Activated CD4-positive, CD25-positive, alpha-beta regulatory T cell treated with anti-CD3 and anti-CD28 coated beads, Interleukin-2, amount 50 U/mL, for 72 hours (primary cell): ENCODE measurements around the gene APBA1.

Experiments
- DNase-seq: peaks from one replicate; pipeline ENCODE4 v3.0.0; 2021

APBA1 gene

DNA sequence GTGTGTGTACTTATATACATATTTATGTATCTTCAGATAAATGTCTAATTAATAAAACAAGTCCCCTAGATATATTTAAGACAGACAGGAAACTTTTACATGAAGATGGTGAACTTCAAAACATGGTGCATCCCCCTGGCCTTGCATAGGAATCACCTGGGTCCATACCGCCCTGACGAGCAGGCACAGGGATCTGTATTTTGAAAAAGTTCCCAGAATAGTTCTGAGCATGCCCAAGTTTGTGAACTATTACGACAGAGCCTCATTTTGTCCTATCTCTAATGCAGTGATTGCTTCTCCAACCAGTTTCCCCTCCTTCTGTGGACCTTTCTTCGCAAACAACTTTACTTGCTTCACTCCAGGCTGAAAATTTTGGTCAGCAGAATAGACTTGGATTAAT is 98.1 kb downstream of the APBA1 start:
- no peak for DNase-seq

DNA sequence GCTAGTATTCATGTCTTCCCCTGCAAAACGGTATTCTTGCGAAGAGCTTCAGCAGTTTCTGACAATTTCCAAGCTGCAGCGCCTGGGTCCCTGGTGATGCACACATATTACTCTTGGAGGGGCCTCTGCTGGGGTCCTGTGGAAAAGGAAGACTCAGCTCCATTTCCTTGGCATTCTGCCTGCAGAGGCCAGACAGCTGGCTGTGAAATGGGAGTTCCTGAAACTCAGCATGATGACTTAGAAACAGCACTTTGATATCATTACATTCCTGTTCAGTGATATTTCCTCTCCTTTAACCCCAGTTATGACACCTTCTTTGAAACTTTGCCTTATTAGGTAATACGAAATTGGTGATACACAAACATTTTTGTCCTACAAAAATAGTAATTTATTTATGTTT is 98.5 kb downstream of the APBA1 start:
- no peak for DNase-seq

DNA sequence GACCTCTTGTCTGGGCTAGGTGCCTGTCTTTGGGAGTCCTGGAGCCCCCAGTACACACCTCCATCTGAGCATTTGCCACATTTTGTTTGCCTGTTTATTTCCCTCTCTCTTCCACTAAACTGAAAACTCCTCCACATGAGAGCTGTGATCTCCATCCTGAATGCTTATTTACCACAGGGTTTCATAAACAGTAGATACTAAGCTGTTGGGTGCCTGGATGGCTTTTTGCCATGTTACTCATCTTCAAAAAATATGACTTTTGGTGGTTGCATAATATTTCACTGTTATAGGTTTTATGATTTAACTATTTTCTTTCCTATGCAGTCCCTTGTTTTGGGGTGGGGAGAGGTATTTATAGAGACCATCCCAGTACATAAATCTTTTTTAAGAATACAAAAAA is 99.6 kb downstream of the APBA1 start:
- no peak for DNase-seq

DNA sequence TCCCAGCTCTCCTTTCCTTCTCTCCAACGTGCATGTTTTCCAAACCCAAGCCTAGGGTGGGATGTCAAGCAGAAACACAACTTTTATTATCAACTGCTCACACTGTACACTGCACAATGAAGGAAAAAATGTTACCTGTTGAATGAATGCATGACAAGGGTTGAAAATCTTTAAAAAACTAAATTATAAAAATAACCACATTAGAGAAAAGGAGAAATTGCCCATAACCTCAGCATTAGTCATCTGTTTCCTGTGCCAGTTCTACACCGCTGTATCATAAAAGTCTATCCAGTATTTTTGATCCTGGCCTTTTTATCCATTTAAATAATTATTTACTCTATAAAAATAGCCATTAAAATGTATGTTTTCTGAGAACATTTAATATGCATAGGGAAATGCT is 101.1 kb downstream of the APBA1 start:
- DNase-seq, result no peak

DNA sequence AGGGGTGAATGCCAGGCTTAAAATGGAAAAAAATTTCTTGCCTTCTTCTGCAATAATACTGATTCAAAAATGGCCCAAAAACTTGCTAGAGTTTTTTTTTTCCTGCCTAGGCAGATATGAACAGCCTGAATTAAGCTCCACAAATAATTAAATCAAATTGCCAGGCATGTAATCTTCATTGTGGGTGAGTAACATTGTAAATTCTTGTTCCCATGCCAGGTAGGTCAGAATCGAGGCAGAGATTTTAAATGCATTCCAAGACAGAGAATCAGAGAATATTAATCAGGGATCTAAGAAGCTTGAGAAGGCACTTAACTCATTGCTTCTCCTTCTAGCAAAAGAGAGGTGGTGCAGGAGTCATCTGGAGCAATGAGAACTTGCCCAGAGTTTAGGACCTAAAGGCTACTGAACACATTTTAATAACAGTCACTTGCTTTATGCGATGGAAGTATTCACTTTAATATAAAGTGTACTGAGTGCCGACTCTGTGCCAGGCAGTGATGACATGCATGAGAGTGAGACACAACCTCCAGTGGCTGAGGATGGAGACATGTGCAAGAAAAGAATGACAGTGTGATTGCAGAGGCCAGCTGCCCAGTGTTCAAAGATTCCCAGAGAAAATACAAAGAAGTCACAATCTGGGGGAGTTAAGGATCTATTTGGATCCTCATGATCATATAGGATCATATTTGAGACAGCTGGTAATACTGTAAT is 102.3 kb downstream of the APBA1 start:
- no peak for DNase-seq

DNA sequence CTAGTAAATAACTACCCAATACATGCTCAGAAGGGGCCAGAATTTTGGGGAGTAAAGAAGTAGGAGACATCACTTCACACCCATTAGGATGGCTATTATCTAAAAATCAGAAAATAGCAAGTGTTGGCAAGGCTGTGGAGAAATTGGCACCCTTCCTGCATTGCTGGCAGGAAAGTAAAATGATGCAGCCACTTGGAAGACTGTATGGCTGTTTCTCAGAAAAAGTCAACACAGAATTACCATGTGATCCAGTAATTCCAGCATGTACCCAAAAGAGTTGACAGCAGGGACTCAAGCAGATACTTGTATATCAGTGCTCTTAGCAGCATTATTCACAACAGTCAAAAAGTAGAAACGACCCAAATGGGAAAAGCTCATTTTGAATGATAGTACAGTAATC is 107.6 kb downstream of the APBA1 start:
- DNase-seq, result no peak

DNA sequence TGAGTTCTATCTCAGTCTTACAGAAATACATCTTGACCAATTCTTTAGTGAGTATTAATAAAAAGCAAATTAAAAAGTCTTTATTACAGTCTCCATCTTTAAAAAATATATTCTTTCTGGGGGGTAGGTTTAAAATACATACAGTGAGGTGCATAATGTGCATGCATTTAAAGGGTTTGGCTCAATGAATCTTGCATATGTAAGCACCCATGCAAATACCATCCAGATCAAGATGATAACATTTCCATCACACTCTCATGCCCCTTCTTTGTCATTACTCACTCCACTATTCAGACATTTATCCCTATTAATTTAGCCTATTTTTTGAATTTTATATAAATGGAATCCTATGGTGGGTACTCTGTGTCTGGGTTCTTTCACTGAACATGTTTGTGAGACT is 113.0 kb downstream of the APBA1 start:
- DNase-seq, result no peak

DNA sequence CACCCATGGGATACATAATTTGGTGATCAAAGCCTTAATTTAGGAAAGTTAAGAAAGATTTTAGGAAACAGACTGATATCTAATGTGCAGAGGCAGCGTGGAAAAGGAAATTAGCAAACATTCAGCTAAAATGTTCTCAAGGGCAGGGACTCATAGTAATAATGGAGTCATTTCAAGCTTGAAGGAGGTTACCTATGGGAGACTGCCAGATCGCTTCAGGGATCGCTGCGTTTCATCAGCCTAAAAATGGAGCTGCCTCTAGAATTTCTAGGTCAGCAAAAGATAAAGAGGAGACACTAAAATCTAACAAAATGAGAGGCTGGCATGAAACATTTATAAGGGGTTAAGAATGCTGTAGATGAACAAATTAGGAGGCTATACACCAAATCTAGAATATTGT is 115.5 kb downstream of the APBA1 start:
- no peak for DNase-seq

DNA sequence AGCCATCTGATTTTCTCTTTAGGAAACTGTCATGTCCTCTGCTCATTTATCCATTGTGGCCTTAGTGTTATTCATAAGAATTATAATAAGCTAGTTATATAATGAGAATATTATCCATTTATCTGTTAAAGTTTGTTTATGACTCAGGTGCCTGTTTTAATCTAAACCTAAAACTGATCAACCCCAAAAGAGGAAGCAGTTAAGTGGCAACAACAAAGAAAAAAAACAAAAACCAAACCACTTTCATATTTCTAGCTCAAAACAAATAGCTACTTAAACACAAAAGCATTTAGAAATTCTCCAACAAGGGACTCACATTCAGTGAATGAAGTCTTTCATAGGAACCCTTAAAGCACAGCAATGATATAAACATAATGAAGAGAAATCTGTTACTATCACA is 116.4 kb downstream of the APBA1 start:
- DNase-seq, result no peak

DNA sequence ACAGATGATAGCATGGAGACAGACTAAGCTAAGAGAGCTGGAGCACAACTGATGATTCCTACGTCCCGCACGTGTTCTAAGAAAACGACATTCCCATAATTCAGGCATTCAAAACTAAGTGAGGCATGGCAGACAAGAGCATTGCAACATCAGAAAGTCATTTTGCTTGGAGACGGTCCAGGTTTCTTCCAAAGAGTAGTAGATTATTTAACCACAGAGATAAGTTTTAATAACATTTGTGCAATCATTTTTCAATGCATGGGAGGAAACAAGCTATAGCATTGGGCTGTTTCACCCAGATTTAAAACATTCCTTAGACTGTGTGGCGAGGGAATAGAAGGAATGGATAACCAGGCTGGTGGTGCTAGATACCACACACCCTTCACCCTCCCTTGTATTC is 117.2 kb downstream of the APBA1 start:
- DNase-seq, result no peak

DNA sequence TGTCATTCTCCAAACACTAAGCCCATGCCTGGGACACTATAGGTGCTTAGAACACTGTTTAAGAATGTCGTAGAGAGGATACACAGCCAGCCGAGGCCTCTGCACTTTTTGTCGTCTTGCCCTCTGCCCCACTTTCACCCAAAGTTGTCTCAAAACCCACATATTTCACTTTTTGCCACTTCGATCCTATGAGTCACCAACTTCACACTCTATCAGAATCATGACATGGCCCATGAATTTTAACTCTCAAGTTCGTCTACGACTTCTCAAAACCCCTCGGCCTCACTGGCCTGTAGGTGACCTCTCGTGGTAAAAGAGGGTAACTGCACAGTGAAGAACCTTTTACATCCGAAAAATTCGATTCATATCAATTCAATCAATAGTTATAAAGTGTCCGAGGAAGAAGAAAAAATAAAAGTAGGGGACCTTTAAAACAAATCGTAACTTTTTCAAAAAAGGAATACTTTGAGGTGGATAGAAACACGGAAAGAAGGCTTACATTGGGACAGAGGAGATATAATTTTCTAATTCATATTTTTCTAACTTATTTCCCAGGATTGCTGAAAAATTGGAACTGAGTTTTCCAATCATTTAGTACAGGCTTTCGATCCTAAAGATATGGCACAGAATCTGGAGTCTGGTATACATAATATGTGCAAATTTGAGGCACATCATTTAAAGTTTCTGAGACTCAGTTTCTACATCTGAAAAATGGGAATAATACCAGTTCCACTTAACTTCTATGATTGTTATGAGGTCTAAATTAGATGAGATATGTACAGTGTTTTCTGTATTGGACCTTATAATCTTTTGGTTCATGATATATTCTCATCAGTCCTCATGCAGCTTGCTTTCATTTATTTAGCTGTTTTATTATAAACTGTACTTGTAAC is 122.6 kb downstream of the APBA1 start:
- no peak for DNase-seq

DNA sequence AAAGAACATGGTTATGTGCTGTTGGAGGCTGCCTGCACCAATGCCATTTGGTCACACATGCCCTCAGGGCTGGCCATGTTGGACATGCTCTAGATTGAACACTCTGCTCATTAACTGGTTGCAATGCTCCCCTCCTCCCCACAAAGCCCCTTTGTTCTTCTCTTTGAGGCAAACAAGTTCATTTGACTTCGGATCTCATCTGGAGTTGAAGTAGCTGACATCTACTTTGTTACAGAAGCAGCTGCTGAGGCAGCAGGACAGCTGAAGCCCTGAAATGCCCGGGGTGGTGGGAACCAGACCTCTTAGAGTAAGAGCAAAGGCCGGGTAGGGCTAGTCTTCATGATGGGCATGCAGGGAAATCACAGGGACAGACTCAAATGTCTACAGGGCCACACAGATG is 123.5 kb downstream of the APBA1 start:
- DNase-seq, result no peak

DNA sequence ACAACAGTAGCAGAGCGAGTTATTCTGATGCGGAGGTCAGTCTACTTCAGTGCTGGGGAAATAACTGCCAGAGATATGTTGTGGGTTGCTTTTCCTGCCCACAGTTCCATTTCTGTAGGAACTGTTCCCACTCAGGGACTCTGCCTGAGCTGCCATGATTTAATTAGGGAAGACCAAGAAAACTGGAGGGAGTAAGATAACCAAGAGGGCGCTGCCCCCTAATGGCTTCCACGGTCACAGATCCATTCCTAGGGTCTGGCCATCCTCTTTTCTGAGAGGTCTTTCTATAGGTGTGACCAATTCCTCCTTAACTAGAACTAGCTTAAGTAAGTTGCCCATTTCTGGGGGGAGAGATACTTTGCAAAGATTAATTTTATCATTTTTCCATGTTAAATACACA is 125.9 kb downstream of the APBA1 start:
- DNase-seq, result no peak

DNA sequence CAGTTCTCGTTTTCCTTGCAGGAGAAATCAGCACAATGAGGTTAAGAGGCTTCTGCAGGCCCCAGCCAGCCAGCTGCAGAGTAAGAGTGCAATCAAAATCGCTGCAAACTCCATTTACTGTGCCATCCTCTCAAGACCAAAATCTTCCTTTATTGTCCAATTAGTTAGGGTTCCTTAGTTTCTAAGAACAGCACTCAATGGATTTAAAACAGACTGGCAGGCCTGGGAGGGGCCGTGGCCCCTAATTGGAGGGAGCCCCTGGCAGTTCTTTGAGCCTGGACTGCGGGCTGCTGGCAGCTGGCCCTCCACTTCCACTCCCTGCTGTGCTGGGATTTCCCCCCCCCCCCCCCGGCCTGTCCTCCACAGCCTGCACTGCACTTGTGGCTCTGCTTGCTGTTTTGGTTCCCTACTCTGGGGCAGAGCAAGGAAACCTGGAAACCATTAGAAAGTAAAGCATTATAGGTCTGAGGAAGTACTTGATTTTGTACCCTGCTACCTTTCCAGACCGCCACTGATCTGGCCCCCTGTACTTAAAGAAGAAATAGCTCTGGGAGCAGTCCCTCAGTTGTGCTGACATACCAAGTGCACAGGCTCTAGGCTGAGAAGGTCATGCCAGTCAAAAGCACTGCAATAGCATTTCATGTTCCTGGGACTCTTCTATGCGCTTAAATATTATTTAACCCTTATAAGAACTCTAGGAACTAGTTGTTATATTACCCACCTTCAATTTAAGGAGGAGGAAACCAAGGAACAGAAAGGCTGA is 129.0 kb downstream of the APBA1 start:
- no peak for DNase-seq

DNA sequence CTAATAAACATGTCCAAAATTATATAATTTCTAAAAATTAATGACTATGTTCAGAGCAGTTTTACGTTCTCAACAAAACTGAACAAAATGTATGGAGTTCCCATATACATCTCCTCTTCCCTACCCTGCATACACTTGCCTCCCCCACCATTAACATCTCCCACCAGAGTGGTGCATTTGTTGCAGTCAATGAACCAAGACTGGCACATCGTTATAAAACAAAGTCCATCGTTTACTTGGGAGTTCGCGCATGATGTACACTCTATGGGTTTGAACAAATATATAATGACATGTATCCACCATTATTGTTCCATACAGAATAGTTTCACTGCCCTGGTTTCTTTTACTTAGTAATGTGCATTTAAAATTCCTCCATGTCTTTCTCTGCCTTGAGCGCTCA is 130.1 kb downstream of the APBA1 start:
- no peak for DNase-seq

DNA sequence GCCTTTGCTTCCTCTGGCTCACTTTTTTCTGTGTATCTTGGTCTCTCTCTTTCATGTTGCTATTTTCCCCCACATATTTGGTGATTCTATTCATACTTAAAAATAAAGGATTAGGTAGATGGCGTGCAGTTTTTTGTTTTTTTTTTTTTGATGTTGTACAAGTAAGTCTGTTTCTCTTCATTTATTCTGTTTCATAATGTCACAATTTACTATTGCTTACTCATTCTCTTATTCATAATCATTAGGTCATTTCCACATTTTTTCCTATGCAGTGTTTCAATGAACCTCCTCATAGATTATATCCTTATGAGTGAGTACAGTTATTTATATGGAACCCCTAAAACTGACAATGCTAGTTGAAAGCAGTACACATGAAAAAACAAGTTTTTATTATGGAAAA is 136.3 kb downstream of the APBA1 start:
- no peak for DNase-seq

DNA sequence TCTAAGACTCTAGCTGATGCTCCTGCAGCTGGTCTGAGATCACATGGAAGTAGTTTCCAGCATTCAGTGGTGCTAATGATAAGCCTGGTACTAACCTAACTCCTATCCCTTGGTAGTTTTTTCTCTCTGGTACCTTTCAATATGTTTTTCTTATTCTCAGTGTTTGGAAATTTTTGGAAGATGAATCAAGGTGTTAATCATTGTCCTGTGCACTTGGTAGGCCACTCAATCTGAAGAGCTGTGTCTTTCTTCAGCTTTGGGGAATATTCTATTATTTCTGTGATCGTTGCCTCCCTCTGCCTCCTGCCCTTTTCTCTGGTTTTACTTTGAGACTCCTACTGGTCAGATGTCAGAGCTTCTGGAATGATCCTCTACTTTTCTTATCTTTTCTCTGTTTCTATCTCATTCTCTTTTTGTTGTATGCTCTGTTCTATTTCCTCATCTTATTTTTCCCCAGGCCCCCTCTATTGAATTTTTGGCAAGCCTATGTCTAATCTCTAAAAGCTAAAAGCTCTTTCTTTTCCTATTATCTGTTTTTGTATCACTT is 136.8 kb downstream of the APBA1 start:
- no peak for DNase-seq

DNA sequence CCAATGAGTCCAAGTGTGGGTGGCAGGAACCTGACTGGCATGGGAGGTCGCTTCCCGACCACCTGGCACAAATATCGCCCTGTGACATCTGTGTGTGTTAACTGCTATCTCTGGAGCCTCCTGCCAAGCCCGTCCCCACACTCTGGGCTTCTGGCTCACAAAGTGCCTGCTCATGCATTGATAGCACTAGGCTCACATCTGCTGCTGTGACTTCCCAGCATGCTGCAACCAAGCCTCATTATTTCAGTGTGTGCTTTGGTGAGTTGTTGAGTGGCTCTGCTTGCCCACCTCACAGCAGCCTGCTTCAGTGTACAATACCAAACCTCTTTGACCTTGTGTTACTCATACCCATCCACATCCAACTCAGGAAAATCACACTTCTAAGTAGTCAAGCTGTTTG is 139.8 kb downstream of the APBA1 start:
- no peak for DNase-seq

DNA sequence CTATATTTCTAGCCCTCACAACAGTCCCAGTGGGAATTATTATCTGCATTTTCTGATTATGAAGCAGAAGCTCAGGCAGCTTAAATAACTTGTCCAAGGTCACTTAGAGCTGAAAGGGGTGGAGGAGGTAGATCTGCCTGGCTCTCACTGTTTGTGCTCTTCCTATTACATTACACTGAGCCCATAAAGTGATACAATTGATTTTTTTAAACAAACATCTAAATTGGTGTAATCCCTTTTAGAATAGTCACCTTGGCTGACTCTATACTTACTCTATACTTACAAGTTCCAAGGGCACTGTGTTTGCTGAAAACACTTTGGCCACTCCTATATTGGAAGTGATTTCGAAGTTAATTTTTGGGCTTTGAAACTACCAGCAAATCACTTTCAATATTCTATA is 144.7 kb downstream of the APBA1 start:
- no peak for DNase-seq

DNA sequence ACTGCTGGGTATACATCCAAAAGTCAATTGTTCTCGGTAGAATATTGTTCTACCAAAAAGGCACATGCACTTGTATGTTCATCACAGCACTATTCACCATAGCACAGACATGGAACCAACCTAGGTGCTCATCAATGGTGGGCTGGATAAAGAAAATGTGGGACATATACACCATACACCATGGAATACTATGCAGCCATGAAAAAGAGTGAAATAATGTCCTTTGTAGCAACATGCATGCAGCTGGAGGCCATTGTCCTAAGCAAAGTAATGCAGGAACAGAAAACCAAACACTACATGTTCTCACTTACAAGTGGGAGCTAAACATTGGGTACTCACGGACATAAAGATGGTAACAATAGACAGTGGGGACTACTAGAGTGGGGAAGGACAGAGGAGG is 145.5 kb downstream of the APBA1 start:
- DNase-seq, result no peak

DNA sequence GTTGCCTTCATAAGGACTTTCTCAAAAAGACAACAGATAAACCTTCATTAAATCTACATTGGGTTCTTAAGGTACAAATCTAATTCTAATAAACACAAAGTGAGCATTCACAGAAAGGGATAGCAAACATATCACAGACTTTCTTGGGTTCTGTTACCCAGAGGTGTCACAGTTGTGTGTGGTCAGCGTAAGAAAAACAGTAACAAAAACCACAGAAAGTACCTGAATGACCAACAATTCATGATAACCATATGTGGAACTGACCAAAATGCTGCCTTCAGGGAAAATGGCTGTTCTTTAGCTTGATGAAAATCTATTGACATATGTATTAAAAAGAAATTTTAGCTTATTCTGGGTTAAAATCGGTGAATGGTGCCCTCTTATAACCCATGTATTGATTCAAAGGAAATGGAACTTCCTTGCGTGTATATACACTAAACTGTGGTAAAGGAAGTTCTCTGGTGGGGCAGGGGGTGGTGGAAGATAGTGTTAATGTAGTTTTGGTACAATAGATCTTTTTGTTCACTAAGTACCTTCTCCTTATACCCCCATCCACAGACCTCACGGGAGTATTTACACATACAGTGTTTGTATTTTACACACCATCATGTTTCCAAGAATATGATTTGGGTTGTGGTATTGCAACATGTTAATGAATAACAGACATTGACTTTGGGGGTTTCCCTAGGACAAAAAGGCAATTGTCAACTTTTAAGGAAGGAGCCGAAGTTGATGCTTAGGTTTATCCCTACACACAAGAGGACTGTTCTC is 152.5 kb downstream of the APBA1 start:
- no peak for DNase-seq
